GM10266 (cell line): ENCODE results near the gene KRTAP13-2.

Experiments
- DNase-seq: peaks from one replicate; pipeline ENCODE4 v3.0.0; 2012; ENCODE audit errors: extremely low spot score
- CTCF ChIP-seq: IDR thresholded peaks from 2 replicates; pipeline ENCODE4 v1.5.1; 2012; ENCODE audit warnings: mild to moderate bottlenecking, low read depth; ENCODE audit not compliant: control insufficient read depth, insufficient read depth; ENCODE audit errors: missing control alignments

The KRTAP13-2 gene

GRCh38 chr21:30372139-30372770 is at the start of gene KRTAP13-2:
KRTAP13-2 (minus strand) TSS chr21:30372271; CDS start chr21:30372213, 58 bp downstream.
- DNase-seq: no peak
- no peak for TF ChIP-seq CTCF

GRCh38 chr21:30415993-30416392 is 43.9 kb upstream of the KRTAP13-2 start:
- TF ChIP-seq CTCF: no peak
- no peak for DNase-seq

GRCh38 chr21:30408782-30409494 is 36.9 kb upstream of the KRTAP13-2 start:
- no peak for TF ChIP-seq CTCF
- DNase-seq: no peak

GRCh38 chr21:30395731-30396130 is 23.7 kb upstream of the KRTAP13-2 start, which contains the start of gene KRTAP13-1:
KRTAP13-1 (plus strand) TSS chr21:30396031; CDS start chr21:30396087, 56 bp downstream.
- TF ChIP-seq CTCF: no peak
- no peak for DNase-seq

GRCh38 chr21:30391492-30392025 is 19.5 kb upstream of the KRTAP13-2 start:
- no peak for DNase-seq
- TF ChIP-seq CTCF: no peak

- DNase-seq: no peak
- TF ChIP-seq CTCF: no peak
Measured at GRCh38 chr21:30382201-30382600, 10.1 kb upstream of the KRTAP13-2 start.

- TF ChIP-seq CTCF: no peak
- DNase-seq: no peak
Measured at GRCh38 chr21:30355906-30356305, 16.2 kb downstream of the KRTAP13-2 start.
